Fibroblast of villous mesenchyme (primary cell): ENCODE measurements around the gene TRIM31. TPM values are rescaled to one million over a fixed set of nuclear protein-coding genes. Genes with fewer than 3 reads are reported as not detected.

Source experiments
- DNase-seq: peaks from one replicate; pipeline ENCODE4 v3.0.0-alpha.2; 2010; ENCODE audit warnings: low read depth
- H3K4me3 ChIP-seq: 2 replicates; pipeline ENCODE4 v1.5.1; 2011; ENCODE audit warnings: low read depth, mild to moderate bottlenecking, low read length
- small RNA-seq: library from RNA; depleted of rRNA; stranded (forward); fragments of <200 nt; gene quantifications from one replicate; pipeline ENCODE3, GENCODE V24; 2012
- total RNA-seq: library from RNA; depleted of rRNA; stranded (reverse); fragments of >200 nt; gene quantifications from 2 replicates; pipeline ENCODE4 v1.2.3, GENCODE V29; 2012
- TF ChIP-seq, protein P1 (sequence below): IDR thresholded peaks from 2 replicates; pipeline ENCODE4 v1.5.1; 2012; ENCODE audit warnings: low read depth, mild to moderate bottlenecking, low read length; ENCODE audit not compliant: insufficient read depth

Gene TRIM31
- total RNA-seq, 1 donor: not detected

DNA sequence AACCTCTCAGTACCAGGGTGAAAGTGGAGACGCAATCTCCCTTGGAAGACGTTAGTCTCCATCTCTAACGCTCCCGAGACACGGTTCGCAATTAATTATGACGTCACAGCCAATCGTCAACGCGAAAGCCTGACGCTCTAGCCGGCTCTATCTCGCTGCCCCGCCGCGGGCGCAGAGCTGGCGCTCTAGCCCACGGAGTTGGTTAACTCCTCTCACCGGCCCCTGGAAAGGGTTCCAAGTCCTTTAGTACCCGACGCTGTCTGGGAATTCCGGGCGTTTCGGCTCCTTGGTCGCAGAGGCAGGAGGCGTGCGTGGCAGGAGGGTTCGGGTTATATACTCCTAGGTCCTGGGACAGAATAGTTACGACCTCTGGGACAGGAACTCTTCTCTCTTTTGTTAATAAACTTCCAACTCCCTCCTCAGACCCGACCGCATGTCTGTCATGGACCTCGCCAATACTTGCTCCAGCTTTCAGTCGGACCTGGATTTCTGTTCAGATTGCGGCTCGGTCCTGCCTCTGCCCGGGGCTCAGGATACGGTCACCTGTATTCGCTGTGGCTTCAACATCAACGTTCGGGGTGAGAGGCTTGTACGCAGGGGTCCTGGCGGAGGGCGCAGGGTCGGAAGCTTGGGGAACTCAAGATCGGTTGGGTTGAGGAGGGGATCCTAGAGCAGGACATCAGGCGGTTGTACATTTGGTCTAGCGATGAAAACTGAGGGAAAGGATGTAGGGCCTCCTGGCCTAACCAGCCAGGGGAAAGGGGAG, 51.6 kb downstream of the TRIM31 start, which contains the start of gene POLR1H:
Gene POLR1H (plus strand): TSS at position 174 of the 766 bp plus-strand sequence. CDS start 260 bp downstream, at position 434.
- TF ChIP-seq, protein P1, sequence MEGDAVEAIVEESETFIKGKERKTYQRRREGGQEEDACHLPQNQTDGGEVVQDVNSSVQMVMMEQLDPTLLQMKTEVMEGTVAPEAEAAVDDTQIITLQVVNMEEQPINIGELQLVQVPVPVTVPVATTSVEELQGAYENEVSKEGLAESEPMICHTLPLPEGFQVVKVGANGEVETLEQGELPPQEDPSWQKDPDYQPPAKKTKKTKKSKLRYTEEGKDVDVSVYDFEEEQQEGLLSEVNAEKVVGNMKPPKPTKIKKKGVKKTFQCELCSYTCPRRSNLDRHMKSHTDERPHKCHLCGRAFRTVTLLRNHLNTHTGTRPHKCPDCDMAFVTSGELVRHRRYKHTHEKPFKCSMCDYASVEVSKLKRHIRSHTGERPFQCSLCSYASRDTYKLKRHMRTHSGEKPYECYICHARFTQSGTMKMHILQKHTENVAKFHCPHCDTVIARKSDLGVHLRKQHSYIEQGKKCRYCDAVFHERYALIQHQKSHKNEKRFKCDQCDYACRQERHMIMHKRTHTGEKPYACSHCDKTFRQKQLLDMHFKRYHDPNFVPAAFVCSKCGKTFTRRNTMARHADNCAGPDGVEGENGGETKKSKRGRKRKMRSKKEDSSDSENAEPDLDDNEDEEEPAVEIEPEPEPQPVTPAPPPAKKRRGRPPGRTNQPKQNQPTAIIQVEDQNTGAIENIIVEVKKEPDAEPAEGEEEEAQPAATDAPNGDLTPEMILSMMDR: no peak
- peak within 1 kb of the TSS; percentile 96 for H3K4me3 ChIP-seq
- DNase-seq: peak; percentile 96

DNA sequence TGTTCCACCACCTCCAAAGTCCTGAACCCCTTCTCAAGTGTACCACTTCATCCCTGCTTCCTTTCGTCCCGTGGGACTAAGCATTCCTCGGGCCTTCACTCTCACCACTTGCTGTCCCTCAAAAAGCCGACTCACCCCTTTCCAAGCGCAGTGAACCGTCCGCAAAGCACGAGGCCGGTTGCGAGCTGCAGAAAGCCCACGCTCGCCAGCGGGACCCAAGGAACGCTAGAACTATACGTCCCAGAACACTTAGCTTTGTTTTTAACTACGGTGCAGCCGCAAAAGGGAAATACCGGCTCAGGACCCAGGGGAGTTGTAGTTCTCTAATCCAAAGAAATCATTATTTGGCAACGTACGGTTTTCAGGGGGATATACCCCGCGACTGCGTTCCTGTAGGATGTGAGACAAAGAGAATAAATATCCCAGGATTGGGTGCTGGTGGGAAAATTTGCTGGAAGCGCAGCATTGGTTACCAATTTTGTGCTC, 52.2 kb downstream of the TRIM31 start:
- peak overlapping the region; percentile 96 for H3K4me3 ChIP-seq
- DNase-seq: peak; percentile 51
- TF ChIP-seq, protein P1: no peak

DNA sequence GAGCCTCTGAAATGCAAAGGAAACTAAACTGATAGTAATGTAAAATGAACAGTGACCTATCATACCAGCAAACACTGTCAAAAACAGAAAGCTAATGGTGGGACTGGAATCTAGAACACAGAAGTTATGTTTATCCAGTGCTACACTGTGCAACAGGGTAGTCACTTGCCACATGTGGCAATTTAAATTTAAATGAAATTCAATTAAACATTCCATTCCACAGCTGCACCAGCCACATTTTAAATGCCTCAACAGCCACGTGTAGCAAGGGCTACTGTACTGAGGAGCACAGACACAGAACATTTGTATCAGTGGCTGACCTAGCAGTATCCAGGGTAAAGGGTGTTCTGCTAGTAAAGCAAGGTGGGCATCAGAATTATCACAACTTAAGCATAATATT, 57.4 kb downstream of the TRIM31 start:
- TF ChIP-seq, protein P1: no peak
- no peak overlapping the region for H3K4me3 ChIP-seq
- DNase-seq: no peak

DNA sequence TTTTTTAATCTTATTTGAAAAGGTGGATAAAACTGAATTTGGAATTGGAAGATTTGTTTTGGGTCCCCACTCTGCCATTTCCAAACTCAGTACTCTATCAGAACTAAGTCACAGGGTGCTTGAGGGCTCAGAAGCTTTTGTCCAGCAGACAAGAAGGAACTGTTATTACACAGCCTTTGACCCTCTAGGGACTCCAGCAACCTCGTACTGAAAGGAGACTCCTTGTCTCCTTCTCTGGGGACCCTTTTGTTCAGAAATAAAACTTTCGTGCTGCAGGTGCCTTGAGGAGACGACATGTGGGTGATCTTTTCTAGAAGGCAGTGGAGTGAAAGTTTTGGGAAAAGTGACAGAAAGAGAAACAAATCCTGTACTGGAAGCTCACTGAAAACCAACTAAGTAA, 59.2 kb downstream of the TRIM31 start:
- TF ChIP-seq, protein P1: no peak
- no peak for DNase-seq
- no peak overlapping the region for H3K4me3 ChIP-seq

Small RNAs within 50 kb of the gene (small RNA-seq; reads per million reads assigned to genes)
- gene RF00554 (not detected), gene RF02219 (not detected), gene RF02220 (not detected)

Other genes starting within 250 kb of the TRIM31 start
- gene HLA-A, start 170.6 kb downstream of the TRIM31 start, total RNA-seq: 325 and 421 TPM in 2 replicates
- 20.0 and 20.3 TPM in 2 replicates for gene POLR1H, start 51.8 kb downstream of the TRIM31 start, total RNA-seq
- 23.7 and 33.2 TPM in 2 replicates for gene PPP1R11, start 45.9 kb downstream of the TRIM31 start, total RNA-seq
- not detected in 2 replicates for gene RNF39, start 37.3 kb downstream of the TRIM31 start, total RNA-seq
- gene TRIM40, start 23.1 kb upstream of the TRIM31 start, total RNA-seq: not detected in 2 replicates
- gene TRIM10, start 48.1 kb upstream of the TRIM31 start, total RNA-seq: not detected in 2 replicates
- not detected in 2 replicates for gene TRIM15, start 50.5 kb upstream of the TRIM31 start, total RNA-seq
- 20.9 and 21.2 TPM in 2 replicates for gene TRIM26, start 100.3 kb upstream of the TRIM31 start, total RNA-seq
- gene TRIM39, start 213.8 kb upstream of the TRIM31 start, total RNA-seq: 10.8 and 11.3 TPM in 2 replicates
- 26.3 and 45.4 TPM in 2 replicates for gene RPP21, start 232.1 kb upstream of the TRIM31 start, total RNA-seq